Cardiac fibroblast (primary cell): ENCODE data around the gene CASQ2.

ENCODE experiments used
- DNase-seq, 2 donors: peaks; one replicate each; pipeline versions ENCODE4 v3.0.0 to v3.0.0-alpha.2; 2010; ENCODE audit warnings: low read depth in 2 of 2
- H3K4me3 ChIP-seq, 2 donors: replicated peaks in 1 of 2; 1 replicate in 1 of 2; 2 replicates in 1 of 2; pipeline ENCODE4 v1.5.1; 2011; ENCODE audit warnings: low read depth in 2 of 2, low read length in 2 of 2, mild to moderate bottlenecking in 2 of 2, moderate library complexity in 1 of 2
- TF ChIP-seq, protein P1 (sequence below): IDR thresholded peaks from one replicate; pipeline ENCODE4 v1.5.1; 2011; ENCODE audit warnings: low read depth, mild to moderate bottlenecking, low read length, inconsistent platforms

Gene CASQ2

DNA sequence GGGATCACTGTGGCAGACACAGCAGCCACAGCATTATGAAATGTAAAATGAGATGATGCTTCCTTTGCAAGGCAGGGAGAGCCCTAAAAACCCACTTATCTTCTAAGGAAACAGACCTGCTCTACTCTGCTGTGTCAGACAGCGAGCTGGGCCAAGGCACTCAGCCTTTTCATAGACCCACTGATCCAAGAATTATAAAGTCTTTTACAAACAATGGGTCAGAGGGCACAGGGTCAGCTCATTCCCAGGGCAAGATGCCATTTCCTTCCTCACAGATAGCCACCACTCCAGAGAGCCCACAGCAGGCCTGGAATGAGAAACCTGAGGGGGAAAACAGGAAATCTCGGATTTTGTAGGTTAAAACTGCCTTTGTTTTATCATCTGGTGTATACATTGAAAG lies 42.9 kb downstream of the CASQ2 start:
- H3K4me3 ChIP-seq = no peak overlapping the region
- TF ChIP-seq, protein P1, sequence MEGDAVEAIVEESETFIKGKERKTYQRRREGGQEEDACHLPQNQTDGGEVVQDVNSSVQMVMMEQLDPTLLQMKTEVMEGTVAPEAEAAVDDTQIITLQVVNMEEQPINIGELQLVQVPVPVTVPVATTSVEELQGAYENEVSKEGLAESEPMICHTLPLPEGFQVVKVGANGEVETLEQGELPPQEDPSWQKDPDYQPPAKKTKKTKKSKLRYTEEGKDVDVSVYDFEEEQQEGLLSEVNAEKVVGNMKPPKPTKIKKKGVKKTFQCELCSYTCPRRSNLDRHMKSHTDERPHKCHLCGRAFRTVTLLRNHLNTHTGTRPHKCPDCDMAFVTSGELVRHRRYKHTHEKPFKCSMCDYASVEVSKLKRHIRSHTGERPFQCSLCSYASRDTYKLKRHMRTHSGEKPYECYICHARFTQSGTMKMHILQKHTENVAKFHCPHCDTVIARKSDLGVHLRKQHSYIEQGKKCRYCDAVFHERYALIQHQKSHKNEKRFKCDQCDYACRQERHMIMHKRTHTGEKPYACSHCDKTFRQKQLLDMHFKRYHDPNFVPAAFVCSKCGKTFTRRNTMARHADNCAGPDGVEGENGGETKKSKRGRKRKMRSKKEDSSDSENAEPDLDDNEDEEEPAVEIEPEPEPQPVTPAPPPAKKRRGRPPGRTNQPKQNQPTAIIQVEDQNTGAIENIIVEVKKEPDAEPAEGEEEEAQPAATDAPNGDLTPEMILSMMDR = no peak
- DNase-seq = peak in 1 of 2 donors; percentile 40

DNA sequence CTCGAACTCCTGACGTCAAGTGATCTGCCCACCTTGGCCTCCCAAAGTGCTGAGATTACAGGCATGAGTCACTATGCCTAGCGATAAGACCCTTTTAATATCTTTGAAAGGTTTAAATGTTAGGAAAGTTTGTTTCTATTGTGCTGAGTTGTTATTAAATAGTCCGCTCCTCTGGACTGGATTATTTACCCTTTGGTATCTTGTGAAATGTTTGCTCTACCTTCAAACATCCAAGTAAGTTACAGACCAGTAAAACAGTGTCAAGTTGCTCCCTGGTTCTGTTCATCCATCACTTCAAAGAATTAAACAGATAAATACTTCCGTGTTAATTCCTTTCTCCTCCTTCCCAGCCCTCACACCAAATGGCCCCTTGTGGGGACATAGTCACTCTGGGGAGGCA lies 44.8 kb downstream of the CASQ2 start:
- DNase-seq = no peak
- no peak overlapping the region for H3K4me3 ChIP-seq
- TF ChIP-seq, protein P1 = no peak

DNA sequence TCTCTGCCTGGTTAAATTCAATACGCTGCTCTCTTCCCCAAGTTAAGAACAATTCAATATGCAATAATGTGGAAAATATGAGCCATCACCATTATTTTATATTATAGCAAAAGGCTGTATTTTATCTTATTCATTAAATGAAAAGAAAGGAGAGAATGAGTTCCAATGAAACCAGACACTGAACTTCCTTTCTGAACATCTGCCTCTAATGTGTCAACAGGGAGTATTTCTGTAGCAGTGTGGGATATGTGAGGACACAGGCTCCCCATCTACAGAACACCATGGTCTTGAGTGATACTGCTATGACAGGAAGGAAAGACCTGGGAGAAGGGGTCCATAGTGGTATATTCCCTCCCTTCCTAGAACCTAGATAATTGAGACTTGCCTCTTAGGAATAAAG lies 46.3 kb downstream of the CASQ2 start:
- DNase-seq = no peak
- no peak overlapping the region for H3K4me3 ChIP-seq
- TF ChIP-seq, protein P1 = no peak

DNA sequence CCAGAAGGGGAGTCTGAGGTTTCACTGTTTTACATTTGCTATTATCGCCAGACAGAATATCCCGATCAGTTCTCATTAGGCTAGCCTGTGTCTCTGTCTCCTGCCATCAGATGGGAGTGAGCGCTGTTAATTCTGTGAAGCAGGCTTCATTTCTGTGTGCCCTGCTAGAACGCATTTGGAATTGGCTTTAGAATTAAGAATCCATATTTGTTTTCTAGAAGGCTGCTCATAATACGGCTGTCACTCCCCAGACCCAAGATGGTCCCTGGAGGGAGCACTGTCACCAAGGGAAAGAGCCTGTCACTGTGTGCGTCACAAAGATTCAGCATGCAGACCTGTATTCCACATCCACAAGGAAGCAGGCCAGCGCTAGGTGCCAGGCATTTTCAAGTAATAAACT lies 49.2 kb downstream of the CASQ2 start:
- no peak overlapping the region for H3K4me3 ChIP-seq
- TF ChIP-seq, protein P1 = no peak

DNA sequence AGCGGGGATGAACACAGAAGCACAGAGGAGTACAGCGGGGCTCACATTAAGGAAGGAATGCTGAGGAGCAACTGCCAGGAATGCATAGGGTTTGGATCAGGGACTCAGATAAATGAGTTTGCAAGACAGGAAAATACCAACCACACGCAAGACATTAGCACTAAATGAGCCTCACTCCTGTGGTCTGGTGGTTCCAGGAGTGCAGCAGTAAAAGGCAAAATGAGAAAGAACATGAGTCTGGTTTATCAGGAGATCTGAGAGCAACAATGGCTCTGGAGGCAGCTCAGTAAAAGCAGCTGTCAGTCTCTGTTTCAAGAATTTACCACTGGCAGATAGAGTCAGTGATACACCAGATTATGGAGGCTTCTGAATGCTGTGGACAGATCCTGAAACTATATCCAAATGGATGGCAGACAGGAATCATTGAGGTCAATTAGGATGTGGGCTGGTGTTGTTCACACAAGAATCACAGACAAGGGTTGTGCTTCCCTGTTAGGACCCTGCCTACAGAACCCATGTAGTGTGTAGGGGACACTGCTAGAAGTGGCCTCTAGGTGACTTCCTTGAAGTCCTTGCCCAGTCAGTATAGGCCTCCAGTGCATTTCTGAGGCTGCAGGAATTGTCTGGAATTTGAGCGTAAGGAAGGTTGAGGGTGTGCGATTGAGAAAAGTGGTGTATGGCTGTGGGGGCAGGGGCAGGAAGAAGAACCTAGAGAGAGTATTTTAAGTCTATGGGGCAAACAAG lies 50.3 kb downstream of the CASQ2 start:
- TF ChIP-seq, protein P1 = no peak
- H3K4me3 ChIP-seq = no peak overlapping the region
- no peak for DNase-seq

More for the DNA sequence above, 49.2 kb downstream of the CASQ2 start:
- no peak for DNase-seq

DNA sequence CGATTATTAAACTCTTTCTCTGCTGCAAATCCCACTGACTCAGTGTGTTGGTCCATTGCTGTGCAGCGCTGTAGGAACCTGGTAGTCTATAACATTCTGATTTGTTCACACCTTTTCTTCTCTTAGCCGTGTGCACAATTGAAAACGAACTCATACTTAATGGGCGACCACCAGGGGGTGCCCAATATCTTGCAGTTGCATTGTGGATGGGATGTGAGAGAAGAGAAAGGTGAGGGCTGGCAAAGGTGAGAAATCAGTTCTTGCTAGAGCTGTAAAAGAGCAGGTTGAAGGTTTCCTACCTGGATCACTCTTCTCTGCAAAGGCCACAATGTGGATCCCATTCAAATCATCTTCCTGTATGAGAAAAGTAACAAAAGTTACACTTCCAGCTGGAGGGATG lies 51.0 kb downstream of the CASQ2 start:
- DNase-seq = peak; percentile 45 to 57
- no peak overlapping the region for H3K4me3 ChIP-seq
- TF ChIP-seq, protein P1 = peak; percentile 50
